GM18508 (cell line): Measurements from ENCODE around the gene MYL3.

Source experiments
- ATAC-seq: cut with Tn5 transposase; IDR thresholded peaks from one replicate; pipeline ENCODE4 v1.9.1; 2021; ENCODE audit warnings: moderate number of reproducible peaks; ENCODE audit not compliant: insufficient read depth, unreplicated experiment

Gene MYL3

DNA sequence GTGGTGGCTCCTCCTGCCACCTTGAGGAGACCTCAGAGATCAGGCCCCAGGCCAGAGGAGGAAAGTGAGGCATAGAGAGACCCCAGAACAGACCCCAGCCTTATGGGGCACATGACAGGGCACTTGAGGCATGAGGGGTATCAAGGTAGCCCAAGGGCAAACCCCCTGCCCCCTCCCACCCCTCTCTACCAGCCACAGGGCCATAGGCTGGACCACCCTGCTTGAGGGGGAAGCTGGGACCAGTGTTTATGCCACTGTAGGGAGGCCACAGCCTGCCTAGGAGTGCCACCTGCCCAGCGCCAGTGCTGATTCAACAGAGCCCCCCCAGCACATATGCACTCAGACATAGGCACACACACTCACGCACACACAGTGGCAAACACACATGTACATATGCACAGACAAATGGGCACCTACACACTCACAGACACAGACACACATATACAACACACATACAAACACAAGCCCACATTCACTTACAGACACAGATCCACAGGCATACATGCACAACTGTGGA is 10.3 kb downstream of the MYL3 start:
- ATAC-seq = no peak

DNA sequence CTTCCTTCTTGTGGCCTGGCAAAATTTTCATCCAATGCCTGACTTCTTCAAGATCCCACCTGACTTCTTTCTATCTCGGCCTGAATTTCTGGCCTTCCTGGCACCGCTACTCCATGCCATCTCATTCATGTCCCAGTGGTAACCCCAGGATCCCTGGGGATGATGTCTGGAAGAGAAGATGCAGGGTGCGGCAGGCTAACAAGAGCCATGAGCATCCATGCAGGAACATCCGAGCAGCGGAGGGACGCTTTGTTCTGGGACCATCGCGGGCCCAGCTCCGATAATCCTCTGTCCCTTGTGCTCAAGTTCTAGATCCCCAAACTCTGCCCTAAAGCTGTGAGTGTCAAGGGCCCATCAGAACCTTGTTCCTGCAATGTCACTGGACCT is 10.9 kb downstream of the MYL3 start:
- ATAC-seq = no peak

DNA sequence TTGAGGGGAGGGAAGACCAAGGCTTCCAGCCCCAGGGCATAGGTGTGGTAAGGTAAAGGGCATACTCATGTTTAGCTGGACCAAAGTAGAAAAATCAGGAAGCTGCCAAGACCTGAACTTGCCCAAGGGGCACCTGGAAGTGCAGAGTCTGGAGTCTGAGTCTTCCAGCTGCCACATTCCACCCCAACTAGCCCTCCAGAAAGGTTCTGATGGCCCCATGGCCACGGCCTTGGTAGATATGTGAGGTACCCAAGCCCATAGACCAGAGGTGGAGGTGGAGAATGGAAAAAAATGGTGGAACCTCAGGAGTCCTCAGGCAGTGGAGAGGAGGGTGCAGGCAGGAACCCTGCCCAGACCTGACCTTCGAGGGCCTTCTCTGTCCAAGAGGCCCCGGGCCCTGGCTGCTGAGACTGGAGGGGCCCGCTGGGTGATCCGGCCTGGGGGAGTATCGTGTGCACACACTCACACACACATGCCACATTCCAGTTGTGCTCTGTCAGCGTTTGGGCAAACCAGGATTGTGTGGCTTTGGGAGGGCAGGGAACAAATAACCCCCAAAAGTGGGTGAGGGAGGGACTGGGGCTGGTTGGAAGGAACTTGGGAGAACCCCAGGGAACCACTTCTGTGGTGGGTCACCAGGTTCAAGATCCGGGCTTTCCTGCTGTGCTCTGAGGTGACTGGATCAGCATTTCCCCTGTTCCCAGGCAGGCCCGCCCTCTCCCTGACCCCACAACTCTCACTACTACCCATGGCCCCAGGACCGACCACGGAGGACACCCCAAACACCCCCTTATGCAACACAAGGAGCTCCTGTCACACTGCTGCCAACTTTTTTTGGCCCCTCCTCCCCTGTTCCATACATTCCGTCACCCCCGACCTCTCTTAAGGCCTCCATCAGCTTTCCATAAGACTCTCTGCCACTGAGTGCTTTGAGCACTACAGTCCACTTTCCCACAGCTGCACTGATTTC is 11.6 kb downstream of the MYL3 start:
- ATAC-seq = no peak

DNA sequence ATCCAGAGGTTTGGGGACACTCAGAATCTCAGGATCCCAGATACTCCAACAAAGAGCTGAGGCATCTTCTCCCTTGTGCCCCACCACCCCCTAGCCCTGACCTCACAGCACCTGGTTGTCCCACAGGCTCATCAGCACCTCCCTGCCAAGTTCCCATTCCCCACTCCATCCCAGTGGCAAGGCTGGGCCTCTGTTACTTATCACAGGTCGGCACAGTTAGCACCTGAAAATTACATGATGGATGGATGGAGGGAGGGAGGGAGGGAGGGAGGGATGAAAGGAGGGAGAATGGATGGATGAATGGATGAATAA is 12.8 kb downstream of the MYL3 start:
- ATAC-seq = no peak

DNA sequence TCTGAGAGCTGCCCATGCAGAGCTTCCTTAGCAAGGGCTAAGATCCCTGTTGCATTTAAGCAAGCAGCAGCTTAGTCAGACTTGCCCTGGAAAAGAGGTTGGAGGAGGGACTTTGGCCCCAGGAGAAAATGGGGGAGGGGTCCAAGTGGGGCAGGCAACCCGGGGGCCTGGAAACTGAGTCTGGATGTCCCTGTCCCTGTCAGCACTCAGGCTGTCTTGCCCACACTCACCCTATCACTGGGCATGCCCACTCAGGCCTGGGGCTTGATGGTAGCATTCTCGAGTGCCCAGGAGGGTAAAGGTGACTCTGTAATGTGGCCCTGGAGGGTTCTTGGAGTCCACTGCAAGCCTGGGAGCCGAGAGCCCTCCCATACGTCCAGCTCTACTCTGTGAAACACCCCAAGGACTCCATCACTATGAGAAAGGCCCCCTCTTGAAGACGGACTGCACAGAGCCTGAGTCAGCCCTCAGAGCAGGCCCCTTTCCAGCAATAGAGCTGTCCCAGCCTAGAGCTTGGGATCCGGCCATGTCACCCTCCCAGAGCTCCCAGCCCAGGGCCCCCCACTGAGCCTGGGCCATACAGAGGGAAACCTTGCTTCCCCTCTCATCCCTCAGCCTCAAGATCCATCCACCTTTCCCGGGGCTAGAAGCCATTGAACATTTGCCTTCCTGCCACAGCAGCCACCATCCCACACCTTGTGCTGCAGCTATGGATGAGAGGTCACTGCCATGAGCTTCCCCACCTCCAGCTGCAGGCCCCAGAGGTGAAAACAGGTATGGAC is 13.4 kb downstream of the MYL3 start:
- ATAC-seq = no peak

DNA sequence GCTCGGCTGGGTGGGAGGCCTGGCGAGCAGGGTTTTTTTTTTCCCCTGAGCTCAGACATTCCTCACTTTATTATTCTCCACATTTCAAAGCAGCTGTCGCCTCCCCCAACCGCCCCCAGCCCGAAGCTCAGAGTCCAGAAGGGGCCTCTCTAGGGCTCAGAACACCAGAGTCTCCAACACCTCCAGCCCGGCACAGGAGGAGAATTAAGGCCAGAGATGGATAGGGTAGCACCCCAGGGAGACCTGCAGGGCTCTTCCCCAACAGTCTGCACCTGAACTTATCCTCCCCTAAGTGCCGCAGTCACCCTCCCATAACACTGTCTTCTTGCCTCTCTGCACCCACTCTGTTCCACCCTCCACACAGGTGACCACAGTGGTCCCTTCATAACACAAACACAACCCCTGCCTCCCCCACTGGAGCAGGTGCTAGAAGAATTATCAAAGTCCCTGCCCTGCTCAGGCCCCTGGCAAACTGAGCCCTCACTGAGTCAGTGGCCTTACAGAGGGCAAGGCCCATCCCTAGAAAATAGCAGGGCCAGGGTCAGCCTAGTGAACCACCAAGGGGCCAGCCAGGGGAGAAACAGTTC is 14.1 kb downstream of the MYL3 start:
- ATAC-seq = no peak

DNA sequence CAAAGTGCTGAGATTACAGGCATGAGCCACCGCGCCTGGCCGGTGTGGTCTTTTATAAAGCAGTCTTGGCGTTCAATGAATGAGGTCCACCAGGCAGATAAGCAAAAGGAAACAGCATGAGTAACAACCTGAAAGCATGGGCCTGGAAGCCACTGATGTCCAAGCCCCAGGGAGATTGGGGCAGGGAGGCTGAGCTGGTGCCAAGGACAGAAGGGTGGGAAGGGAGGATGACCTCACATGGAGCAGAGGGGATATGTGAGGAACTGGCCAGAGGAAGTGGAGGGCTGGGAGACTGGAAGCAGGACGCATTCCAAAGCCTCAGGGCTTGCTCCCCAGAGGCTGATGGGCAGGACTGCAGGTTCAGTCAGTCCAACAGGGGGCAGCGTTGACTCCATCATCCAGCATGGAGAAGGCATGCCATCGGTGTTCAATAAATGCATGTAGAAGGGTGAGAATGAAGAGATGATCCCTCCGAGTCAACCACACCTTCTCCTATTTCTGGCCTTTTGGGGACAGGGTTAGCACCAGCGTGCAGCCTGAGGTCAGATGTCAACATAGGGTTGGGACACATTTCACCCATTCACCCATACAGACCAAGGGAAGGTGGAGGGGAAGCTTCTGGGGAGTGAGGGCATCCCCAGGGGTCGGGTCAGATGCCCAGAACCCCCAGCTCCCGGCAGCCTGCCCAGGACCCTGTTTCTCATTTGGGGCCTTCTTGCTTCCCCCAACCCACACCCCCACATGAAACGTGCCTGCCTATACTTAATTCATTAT is 14.8 kb downstream of the MYL3 start:
- ATAC-seq = no peak

DNA sequence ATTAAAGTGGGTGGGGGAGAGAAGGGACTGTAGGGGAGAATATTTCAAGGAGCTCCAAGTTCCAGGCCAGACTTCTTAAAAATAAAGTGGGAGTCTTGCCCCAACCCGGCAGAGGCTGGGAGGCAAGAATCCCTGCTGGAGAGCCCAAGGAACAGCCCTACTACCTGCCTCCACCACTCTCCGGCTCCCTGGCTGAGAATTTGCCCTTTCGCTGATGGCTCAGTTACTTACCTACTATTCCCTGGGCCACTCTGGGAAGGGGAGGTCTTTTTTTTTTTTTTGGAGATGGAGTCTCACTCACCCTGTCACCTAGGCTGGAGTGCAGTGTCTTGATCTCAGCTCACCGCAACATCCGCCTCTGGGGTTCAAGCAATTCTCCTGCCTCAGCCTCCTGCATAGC is 15.5 kb downstream of the MYL3 start:
- no peak for ATAC-seq

DNA sequence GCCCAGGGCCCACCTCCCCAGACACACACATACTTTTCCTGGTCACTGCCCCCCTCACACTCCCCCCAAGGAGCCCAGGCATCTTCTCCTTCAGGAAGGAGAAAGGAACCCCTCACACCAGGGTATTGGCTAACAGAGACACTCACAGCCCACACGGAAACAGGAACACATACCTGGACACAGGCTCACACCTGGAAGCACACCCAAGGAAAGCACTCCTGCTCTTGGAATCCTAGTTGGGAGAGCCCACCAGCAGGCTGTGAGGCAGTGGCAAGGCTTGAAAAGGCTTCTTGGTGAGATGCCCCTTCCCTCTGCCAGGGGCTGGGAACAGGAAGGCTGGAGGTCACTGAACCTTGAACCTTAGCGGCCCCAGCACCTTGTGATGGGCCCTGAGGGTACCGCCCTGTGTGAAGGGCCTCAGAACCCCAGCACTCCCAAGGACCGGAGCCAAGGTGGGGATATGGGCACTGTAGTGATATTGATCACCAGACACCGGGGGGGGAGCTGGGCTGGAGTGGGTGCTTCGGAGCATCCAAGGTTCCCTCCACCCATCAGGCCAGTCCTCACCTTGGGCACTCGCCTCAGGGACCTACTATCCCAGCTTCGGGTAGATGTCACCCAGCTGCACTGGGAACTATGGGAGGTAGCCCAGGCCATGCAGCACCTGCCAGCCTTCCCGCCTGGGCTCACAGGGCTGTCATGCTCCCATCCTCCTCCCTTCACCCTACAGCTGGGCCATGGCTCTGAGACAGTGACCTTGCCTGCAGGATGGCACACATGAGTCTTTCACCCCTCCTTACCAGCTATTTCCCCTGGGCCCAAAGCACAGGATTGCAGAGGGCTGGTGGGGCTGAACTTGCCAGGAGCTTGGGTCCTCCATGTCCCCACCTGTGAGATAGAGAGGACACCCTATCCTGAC is 16.4 kb downstream of the MYL3 start:
- ATAC-seq = no peak

DNA sequence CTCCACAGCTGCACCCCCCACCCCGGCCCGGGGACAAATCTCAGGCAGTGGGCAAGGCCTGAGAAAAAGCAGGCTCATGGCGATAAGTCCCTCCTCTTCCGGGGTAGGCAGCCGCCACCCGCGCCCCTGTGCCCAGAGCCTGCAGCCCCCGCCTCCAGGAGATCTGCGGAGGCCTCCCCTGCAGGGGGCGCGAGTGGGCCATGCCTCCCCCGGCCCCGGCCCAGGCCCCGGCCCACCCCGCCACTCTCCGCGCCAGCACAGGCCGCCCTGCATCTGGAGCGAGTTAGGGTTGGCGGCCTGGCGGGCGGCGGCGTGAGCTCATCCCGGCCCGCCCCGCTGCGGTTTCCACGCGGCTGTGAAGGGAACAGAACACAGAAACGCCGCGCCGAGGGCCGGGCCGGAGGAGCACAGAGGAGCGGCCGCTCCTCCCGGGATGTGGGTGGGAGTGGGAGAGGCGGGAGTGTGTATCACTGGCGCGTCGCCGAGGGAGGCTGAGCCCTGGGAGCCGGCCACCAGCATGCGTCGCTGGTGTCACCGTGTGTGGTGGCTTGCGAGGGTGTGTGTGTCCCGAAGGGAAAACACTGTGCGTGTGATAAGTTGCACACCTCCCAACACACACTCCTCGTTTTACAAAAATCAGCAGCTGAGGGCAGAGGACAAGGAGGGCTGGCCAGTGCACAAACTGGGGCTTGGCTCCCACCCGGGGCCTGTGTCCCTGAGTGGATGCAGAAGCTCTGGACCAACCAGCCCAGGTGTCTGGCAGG is 17.2 kb downstream of the MYL3 start:
- no peak for ATAC-seq

DNA sequence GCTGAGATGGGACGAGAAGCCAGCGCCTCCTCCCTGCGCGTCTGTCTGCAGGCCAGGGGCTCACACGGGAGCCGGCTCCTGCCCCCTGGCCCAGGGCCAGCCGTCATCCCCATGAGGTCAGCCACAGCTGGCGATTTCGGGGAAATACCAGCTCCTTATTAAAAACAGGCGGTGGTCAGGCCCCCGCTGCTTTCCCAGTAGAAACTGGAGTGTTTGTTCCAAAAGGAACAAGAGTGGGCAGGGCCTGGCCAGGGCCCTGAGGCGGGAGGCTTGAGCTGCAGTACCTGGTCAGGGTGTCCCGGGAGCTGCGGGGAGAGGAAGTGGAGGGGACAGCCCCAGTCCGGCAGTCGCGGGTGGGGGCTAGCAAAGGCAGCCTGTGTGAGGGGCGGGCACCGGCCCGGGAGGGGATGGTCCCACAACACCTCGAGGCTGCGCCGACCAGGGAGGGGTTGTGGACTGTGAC is 17.8 kb downstream of the MYL3 start:
- no peak for ATAC-seq

DNA sequence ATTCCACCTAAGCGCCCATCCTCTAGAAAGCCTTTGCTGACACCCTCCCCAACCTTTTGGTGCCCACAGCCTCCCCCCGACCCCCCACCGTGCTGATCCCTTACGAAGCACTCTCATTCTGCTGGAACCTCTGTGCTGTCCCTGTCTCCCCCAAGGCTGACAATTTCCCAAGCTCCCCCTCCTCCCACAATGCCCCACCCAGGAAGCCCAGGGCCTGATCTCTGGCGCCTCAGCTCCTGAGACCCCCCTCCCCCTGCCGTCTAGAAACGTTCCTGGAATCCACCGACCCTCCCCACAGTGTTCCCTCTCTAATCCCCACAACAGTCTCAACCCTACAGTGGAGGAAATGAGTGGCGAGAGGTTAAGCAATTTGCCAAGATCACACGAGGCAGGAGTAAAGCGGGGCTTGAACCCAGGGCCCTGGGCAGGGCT is 18.3 kb downstream of the MYL3 start:
- ATAC-seq = no peak

DNA sequence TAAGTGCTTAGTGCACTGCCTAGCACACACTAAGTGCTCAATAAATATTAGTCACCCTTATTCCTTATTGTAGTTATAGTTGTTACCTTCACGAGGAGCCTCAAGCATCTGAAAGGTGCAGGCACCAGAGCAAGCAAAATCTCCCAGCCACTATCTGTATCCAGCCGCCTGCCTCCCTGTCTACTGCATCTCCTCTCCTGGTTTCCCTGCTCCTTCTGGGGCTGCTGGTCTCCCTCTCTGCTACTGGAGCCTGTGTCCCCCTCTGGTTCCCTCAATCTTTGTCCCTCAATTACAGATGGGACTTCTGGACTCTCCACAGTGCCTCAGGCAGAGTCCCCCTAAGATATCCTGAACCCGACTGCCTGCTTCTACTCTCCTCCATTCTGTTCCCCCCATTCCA is 18.8 kb downstream of the MYL3 start:
- ATAC-seq = no peak

DNA sequence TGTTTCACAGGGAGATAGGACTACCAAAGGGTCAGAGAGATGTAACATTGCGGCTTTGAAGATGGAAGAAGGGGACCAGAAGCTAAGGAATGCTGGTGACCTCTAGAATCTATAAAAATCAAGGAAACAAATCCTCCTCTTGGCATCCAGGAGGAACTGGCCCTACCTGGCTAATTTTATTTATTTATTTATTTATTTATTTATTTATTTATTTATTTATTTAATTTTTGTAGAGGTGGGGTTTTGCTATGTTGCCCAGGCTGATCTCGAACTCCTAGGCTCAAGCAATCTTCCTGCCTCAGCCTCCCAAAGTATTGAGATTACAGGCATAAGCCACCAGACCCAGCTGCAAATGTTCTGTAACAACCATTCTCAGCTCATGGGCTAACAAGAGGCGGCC is 19.7 kb downstream of the MYL3 start:
- no peak for ATAC-seq

DNA sequence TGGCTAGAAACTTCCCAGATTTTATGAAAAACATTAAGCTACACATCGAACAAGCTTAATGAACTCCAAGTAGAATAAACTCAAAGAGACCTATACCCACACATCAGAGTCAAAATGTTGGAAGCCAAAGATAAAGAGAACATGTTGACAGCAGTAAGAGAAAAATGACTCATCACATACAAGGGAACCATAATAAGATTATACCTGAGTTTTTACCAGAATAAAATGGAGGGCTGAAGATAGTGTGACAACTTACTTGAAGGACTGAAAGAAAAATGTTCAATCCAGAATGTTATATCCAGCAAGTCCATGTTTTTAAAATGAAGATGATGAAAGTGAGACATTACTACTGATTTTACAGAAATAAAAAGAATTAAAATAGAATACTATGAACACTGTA is 22.8 kb downstream of the MYL3 start:
- ATAC-seq = no peak

DNA sequence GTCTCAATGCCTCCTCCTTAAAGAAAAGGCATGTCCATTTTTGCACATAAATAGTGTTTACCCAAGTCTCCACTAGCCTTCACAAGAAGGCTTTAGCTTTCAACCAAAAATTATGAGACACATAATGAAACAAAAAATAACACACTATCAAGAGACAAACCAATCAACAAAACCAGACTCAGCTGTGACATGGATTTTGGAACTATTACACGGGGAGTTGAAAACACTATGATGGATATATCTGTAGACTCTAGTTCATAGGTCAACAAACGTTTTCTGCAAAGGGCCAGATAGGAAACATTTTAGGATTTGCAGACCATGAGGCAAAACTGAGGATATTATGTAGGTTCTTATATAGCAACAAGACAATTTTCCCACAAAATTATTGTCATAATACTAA is 24.9 kb downstream of the MYL3 start:
- no peak for ATAC-seq

DNA sequence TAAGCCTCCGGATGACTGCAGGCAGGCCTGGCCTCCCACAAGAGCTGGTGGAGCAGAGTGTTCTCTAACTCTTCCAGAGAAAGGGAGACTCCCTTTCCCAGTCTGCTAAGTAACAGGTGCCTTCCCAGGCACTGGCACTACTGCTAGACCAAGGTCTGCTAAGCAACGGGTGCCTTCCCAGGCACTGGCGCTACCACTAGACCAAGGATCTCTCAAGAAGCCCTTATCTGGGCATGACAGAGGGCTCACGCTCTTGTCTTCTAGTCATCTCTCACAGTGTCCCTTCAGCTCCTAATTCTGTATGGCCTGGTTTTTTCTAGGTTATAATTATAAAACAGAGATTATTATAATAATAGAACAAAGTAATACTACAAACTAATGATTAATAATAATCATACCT is 27.8 kb downstream of the MYL3 start:
- no peak for ATAC-seq

DNA sequence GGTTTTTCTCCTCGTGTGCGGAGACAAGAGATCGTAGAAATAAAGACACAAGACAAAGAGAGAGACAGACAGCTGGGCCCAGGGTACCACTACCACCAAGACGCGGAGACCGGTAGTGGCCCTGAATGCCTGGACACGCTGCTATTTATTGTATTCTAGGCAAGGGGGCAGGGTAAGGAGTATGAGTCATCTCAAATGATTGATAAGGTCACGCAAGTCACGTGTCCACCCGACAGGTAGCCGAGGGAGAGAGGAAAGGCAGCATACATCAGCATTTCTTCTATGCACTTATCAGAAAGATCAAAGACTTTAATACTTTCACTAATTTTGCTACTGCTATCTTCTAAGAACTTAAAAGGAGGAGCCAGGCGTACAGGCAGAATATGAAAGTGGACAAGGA is 28.2 kb downstream of the MYL3 start:
- ATAC-seq = no peak
